Hepatocyte (in vitro differentiated cells): ENCODE measurements around the gene ARHGAP18.

Experiments
- EZH2 ChIP-seq: fragments of 200-600 bp; sonication (generic); IDR thresholded peaks from 2 replicates; pipeline ENCODE4 v1.6.1; 2016; ENCODE audit warnings: antibody characterized with exemption, mild to moderate bottlenecking, borderline replicate concordance
- EZH2phosphoT487 ChIP-seq: fragments of 200-600 bp; sonication (generic); IDR thresholded peaks from one replicate; pipeline ENCODE4 v1.6.1; 2018; ENCODE audit warnings: antibody characterized with exemption, mild to moderate bottlenecking, low read depth, moderate library complexity; ENCODE audit not compliant: unreplicated experiment, severe bottlenecking
- TF ChIP-seq, protein P1 (sequence below): fragments of 200-600 bp; sonication (generic); IDR thresholded peaks from 2 replicates; pipeline ENCODE4 v1.5.1; 2016; ENCODE audit warnings: antibody characterized with exemption, mild to moderate bottlenecking; ENCODE audit not compliant: poor library complexity

DNA sequence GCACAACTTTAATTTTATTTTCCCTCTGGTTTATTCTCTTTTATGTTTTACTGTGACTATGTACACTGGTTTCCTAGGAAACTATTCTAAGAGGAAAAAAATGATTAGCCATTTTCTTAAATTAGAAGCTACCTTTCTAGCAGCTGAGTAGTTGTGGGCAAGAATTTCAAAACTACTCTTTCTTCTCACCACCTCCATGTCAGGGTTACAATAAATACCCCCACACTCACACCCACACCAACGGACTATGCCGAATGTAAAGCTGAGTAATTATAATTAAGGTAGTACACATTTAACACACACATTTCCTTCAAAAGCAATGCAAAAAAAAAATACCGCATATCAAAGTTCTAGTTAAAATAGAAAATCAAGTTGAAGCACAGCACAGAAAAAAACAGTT lies 78.9 kb downstream of the ARHGAP18 start:
- TF ChIP-seq, protein P1, sequence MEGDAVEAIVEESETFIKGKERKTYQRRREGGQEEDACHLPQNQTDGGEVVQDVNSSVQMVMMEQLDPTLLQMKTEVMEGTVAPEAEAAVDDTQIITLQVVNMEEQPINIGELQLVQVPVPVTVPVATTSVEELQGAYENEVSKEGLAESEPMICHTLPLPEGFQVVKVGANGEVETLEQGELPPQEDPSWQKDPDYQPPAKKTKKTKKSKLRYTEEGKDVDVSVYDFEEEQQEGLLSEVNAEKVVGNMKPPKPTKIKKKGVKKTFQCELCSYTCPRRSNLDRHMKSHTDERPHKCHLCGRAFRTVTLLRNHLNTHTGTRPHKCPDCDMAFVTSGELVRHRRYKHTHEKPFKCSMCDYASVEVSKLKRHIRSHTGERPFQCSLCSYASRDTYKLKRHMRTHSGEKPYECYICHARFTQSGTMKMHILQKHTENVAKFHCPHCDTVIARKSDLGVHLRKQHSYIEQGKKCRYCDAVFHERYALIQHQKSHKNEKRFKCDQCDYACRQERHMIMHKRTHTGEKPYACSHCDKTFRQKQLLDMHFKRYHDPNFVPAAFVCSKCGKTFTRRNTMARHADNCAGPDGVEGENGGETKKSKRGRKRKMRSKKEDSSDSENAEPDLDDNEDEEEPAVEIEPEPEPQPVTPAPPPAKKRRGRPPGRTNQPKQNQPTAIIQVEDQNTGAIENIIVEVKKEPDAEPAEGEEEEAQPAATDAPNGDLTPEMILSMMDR: no peak
- no peak for TF ChIP-seq EZH2phosphoT487
- no peak for TF ChIP-seq EZH2
